HG02981 (cell line): ENCODE results near the gene UGT8.
A peak's percentile ranks its signal among the peaks of the same experiment; 100 is the strongest.

Source experiments
- ATAC-seq: cut with Tn5 transposase; IDR thresholded peaks from one replicate; pipeline ENCODE4 v1.9.1; 2021; ENCODE audit warnings: mild to moderate bottlenecking, moderate library complexity; ENCODE audit not compliant: unreplicated experiment

Gene UGT8

GRCh38 chr4:114677346-114677979 is 78.9 kb downstream of the UGT8 start:
- no peak for ATAC-seq

GRCh38 chr4:114684462-114684861 is 85.9 kb downstream of the UGT8 start:
- ATAC-seq, result no peak

- no peak for ATAC-seq
Observed at GRCh38 chr4:114688059-114688458, 89.5 kb downstream of the UGT8 start.

GRCh38 chr4:114690571-114690970 is 92.0 kb downstream of the UGT8 start:
- no peak for ATAC-seq

- ATAC-seq, result peak; percentile 80
Observed at GRCh38 chr4:114691865-114692264, 93.3 kb downstream of the UGT8 start.

GRCh38 chr4:114692958-114693357 is 94.4 kb downstream of the UGT8 start:
- ATAC-seq, result no peak

GRCh38 chr4:114694770-114695169 is 96.2 kb downstream of the UGT8 start:
- peak; percentile 47 for ATAC-seq

GRCh38 chr4:114698231-114698630 is 99.6 kb downstream of the UGT8 start:
- no peak for ATAC-seq

- ATAC-seq, result no peak
Observed at GRCh38 chr4:114701491-114701890, 102.9 kb downstream of the UGT8 start.

GRCh38 chr4:114717432-114717831 is 118.8 kb downstream of the UGT8 start:
- no peak for ATAC-seq

GRCh38 chr4:114725066-114725465 is 126.5 kb downstream of the UGT8 start:
- ATAC-seq, result no peak

GRCh38 chr4:114727461-114727860 is 128.9 kb downstream of the UGT8 start:
- ATAC-seq, result no peak
